Stimulated activated CD8-positive, alpha-beta memory T cell treated with anti-CD3 and anti-CD28 coated beads, Interleukin-4, amount 100 ng/mL, for 4 hours (primary cell): ENCODE measurements around the gene EPHA2.

ENCODE experiments used
- DNase-seq, 2 donors: peaks; one replicate each; pipeline ENCODE4 v3.0.0-alpha.2; 2020; ENCODE audit warnings: low read depth in 2 of 2, low spot score in 1 of 2

The EPHA2 gene

DNA sequence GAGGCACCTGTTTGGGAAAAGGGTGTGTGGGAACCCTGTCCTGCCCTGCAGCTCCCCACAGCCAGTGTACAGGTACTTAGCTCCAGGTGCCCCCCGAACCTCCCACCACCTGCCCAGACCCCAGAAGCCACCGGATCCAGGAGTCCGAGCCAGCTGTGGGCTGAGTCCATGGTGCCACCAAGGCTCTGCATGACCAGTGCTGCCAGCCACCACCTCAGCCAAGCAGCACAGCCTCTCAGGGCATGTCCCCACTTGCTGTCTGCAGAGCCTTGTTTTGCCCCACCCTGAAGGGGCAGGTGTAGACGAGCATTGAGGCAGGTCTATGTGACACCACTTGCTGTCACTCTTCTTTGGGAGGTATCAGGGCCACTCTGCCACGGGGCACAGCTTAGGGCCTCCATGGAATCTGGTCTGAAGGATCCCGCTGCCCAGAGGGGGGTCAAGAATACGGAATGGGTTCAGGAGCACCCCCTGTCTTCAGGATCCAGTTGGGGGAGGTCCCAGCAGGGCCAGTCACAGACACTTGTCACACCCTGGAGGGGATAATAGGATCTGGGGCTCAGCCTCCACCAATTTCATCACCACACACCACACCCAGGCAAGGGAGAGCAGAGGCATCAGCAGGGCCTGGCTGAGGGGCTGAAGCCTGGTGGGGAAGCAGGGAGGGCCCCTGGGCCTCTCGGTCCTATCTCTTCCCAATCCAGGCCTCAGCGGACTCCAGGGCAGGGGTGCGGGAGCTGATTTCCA, 28.9 kb upstream of the EPHA2 start:
- DNase-seq, result no peak

GRCh38 chr1:16183765-16184556, 28.1 kb upstream of the EPHA2 start:
- DNase-seq, result no peak

- DNase-seq, result no peak
These were observed 27.3 kb upstream of the EPHA2 start for GRCh38 chr1:16183179-16183578.

GRCh38 chr1:16181887-16182719, 26.2 kb upstream of the EPHA2 start:
- no peak for DNase-seq

GRCh38 chr1:16180291-16180824, 24.5 kb upstream of the EPHA2 start:
- no peak for DNase-seq

- DNase-seq, result no peak
These were observed 23.0 kb upstream of the EPHA2 start for GRCh38 chr1:16178596-16179497.

GRCh38 chr1:16177306-16177705, 21.4 kb upstream of the EPHA2 start:
- no peak for DNase-seq

- DNase-seq, result no peak
These were observed 20.8 kb upstream of the EPHA2 start for GRCh38 chr1:16176653-16177052.

DNA sequence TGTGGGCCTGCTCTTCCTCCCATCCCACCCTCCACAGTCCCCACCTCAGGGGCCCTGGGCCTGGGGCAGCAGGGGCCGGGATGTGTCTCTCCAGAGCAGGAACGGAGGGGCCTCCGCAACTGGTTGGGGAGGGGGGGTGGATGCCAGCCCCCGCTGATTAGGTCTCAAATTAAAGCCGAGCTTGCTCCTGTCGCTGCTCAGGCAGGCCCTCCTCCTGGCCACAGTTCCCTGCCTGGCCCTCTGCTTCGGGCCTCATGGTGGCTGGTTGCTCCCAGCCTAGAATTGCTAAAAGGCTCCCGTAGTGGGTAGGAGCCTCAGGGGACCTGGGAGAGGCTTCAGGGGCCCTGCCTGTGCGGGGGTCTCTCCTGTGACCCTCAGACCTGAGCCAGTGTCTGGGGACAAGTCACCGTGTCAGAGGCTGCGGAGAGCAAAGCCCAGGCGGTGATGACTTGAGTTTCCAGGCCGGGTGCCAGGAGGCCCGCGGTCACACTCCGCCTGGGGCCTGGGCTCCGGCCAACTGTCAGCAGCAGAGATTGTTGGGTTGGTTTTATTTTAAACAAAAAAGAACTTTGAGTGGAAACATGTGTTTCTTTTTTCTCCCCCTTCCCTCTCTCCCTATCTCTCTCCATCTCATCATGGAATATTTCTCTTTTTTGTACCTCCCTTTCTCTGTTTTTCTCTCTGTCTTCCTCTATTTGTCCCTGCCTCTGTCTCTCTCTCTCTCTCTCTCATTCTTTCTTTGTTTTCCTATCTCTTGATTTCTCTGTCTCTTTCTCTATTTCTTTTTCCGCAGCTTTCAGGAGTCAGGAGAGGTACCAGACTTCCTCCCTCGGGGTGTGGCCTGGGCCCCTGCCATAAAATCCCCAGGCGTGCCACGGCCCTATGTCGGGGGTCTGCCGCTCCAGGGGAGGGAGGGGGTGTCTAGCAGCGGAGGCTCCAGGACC, 20.0 kb upstream of the EPHA2 start:
- no peak for DNase-seq

DNA sequence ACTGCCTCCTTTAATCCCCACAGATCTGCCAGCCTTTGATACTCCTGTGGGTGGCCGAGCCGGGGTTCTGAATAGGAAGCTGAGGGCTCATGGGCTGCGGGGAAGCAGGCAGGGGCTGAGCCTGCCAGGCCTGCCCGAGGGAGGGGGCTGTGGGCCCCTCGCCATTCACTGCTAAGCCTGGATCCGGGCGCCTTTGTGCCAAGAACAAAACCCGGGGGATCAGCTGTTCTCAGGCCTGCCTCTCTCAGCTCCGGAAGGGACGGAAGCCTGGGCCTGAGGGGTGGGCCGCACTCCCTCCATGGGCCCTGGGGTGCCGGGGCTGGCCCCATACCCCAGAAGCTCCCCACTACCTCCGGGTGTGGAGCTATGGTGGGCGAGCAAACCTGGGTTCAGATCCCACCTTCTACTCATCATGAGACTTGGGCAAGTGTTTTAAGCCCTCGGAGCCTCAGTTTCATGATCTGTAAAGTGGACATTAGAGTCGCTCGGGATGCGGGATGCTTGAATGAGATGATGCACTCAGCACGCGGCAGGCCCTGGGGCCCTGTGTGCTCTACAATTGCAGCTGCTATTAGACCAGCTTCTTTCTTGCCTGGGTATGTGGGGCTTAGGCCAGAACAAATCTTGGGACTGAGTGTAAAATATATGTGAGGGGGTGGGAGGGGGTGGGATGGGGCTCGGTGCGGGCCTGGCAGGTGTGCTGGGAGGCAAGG, 19.2 kb upstream of the EPHA2 start:
- DNase-seq, result no peak

DNA sequence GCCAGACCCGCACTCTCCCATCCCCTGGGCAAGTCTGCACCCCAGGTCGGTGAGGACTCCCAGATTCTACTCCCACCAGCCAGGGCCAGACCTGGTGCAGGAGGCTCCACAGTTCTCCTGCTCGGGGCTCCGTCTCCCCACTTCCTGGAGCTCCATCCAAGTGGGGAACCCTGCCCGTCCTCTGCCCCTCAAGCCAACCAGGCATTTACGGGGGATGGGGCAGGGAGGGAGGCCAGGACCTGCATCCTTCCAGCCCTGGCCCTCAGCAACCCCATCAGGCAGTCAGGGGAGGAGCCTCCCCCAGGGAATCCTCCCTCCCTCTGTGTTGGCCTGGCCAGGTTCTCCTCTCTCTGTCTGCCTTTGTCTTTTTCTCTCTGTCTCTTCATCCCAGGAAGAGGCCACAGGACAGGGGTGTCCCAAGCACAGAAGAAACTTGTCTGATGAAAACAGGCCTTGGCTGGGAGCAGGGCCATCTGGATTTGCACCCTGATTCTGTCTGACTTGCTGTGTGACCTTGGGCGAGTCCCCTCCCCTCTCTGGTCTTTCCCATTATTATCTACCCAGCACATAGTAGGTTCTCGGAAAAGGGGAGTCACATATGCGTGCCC, 18.5 kb upstream of the EPHA2 start:
- no peak for DNase-seq

GRCh38 chr1:16173447-16174260, 17.8 kb upstream of the EPHA2 start:
- no peak for DNase-seq

DNA sequence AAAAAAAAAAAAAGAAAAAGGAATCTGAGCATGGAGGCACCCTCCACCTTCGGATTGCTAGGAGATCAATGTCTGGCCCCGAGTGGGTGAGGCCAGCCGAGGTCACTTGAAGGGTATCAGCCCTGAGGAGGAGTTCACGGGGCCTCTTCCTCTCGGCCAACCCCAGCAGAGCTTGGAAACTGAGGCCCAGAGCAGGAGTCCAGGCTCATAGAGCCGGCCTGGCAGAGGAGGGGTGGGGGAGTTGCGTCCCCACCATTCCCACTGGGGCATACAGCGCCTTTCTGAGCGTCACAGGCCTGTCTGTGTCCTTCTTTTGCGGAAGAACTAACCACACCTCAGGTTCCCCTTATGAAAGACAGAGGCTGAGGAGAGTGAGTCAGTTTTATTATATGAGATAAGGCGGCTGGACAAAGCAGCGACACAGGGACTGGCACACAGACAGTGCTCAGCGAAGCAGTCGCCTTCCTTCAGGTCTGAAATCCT, 17.1 kb upstream of the EPHA2 start:
- no peak for DNase-seq

- no peak for DNase-seq
These were observed 16.5 kb upstream of the EPHA2 start for GRCh38 chr1:16172218-16172830.

DNA sequence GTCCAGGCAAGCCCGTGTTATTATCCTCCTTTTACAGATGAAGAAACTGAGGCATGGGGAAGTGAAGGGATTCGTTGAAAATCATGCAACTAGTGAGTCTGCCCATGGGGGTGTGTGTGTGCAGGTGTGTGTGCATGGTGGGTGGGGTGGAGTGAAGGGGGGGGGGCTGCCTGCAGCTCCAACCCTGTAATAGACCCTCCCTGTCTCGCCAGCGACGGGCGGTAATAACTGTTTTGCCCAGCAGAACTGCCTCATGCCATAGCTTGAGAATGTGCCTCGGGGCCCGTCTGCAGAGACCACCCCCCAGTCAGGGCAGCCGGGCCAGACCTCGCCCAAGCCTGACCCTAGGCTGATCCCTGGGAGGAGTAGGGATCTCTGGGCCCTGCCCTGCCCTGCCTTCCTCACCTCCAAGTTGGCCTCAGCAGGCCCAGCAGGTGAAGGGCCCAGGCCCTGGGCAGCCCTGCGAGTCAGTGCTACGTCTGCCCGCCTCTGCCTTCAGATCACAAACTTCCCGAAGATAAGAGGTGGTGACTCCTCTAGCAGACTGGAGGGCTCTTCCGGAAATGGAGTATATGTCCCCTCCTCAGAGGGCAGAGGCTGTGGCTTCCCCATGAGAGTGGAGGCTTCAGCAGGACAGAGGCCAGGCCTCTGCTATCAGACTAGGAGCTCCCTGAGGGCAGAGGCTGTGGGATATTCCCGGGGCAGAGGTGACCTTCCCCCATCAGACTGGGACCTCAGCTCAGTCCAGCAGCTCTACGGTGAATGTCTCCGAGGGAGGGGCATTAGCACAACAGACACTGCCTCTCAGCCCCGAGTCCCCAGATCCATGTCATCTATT, 15.7 kb upstream of the EPHA2 start:
- DNase-seq, result no peak

DNA sequence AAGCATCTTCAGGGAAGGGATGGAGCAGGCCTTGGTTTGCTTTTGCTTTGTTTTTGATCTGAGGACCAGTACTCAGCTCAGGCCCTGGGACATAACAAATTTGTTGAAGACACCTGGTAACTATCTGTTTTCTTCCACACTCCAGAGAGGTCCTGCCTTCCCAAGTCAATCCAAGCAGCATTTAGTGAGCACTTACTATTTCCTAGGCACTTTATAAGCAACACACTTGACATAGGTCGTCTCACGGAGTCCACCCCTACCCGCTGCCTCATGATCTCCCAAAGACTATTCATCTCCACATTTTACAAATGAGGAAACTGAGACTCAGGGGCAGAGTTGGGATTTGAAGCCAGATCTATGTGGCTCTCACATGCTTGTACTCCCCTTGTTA, 14.4 kb upstream of the EPHA2 start:
- no peak for DNase-seq
